HG03045 (cell line): ENCODE results near the gene DIAPH2.
"Not testable (repeated sequence)": the region's sequence is repeated elsewhere in the genome, so short reads cannot be mapped to it uniquely, and the experiment has no call there.

Experiments used
- ATAC-seq: cut with Tn5 transposase; IDR thresholded peaks from one replicate; pipeline ENCODE4 v1.9.1; 2021; ENCODE audit warnings: mild to moderate bottlenecking, moderate library complexity; ENCODE audit not compliant: unreplicated experiment

DIAPH2 gene

GRCh38 chrX:96820935-96821334, 136.3 kb downstream of the DIAPH2 start:
- ATAC-seq, result no peak

GRCh38 chrX:96824166-96824565, 139.5 kb downstream of the DIAPH2 start:
- ATAC-seq, result no peak

- no peak for ATAC-seq
Observed at GRCh38 chrX:96833333-96833732, 148.7 kb downstream of the DIAPH2 start.

- no peak for ATAC-seq
Observed at GRCh38 chrX:96834137-96834536, 149.5 kb downstream of the DIAPH2 start.

GRCh38 chrX:96835660-96836289, 151.1 kb downstream of the DIAPH2 start:
- ATAC-seq, result peak; percentile 81

- no peak for ATAC-seq
Observed at GRCh38 chrX:96837808-96838207, 153.2 kb downstream of the DIAPH2 start.

GRCh38 chrX:96838537-96838936, 153.9 kb downstream of the DIAPH2 start:
- no peak for ATAC-seq

- ATAC-seq, result no peak
Observed at GRCh38 chrX:96841325-96841724, 156.7 kb downstream of the DIAPH2 start.

- not testable (repeated sequence) for ATAC-seq
Observed at GRCh38 chrX:96841866-96842265, 157.2 kb downstream of the DIAPH2 start.

GRCh38 chrX:96843566-96843965, 158.9 kb downstream of the DIAPH2 start:
- ATAC-seq, result no peak

- ATAC-seq, result no peak
Observed at GRCh38 chrX:96846841-96847240, 162.2 kb downstream of the DIAPH2 start.

GRCh38 chrX:96859422-96859821, 174.8 kb downstream of the DIAPH2 start:
- ATAC-seq, result not testable (repeated sequence)

- no peak for ATAC-seq
Observed at GRCh38 chrX:96861218-96861617, 176.6 kb downstream of the DIAPH2 start.

- no peak for ATAC-seq
Observed at GRCh38 chrX:96861661-96862060, 177.0 kb downstream of the DIAPH2 start.

- no peak for ATAC-seq
Observed at GRCh38 chrX:96883608-96884007, 199.0 kb downstream of the DIAPH2 start, which contains the start of gene RPA4. TSS of gene RPA4 (plus strand) at chrX:96883908. CDS start at chrX:96884311, 403 bp downstream.

GRCh38 chrX:96884027-96884426, 199.4 kb downstream of the DIAPH2 start:
- no peak for ATAC-seq

GRCh38 chrX:96889726-96890125, 205.1 kb downstream of the DIAPH2 start:
- no peak for ATAC-seq

GRCh38 chrX:96906741-96907140, 222.1 kb downstream of the DIAPH2 start:
- ATAC-seq, result no peak

- ATAC-seq, result no peak
Observed at GRCh38 chrX:96907516-96908272, 223.1 kb downstream of the DIAPH2 start.

GRCh38 chrX:96909291-96909690, 224.6 kb downstream of the DIAPH2 start:
- ATAC-seq, result no peak

- ATAC-seq, result no peak
Observed at GRCh38 chrX:96918864-96919263, 234.2 kb downstream of the DIAPH2 start.

GRCh38 chrX:96919672-96920071, 235.0 kb downstream of the DIAPH2 start:
- no peak for ATAC-seq
